Neural progenitor cell (in vitro differentiated cells): ENCODE measurements around the gene SPIN1. TPM values are rescaled to one million over a fixed set of nuclear protein-coding genes. Genes with fewer than 3 reads are reported as not detected.

Source experiments
- DNase-seq: peaks from one replicate; pipeline ENCODE4 v3.0.0-alpha.2; 2016; ENCODE audit warnings: low spot score
- H2AFZ ChIP-seq: fragments of 200-600 bp; sonication (generic); replicated peaks from 2 replicates; pipeline ENCODE4 v1.6.1; 2016; ENCODE audit warnings: antibody characterized with exemption
- H3F3A ChIP-seq: fragments of 200-600 bp; sonication (generic); 2 replicates; pipeline ENCODE4 v1.6.1; 2016; ENCODE audit warnings: antibody characterized with exemption, low read depth
- H3K27ac ChIP-seq: fragments of 200-600 bp; sonication (generic); 2 replicates; pipeline ENCODE4 v1.5.1; 2016; ENCODE audit warnings: mild to moderate bottlenecking
- H3K27me3 ChIP-seq: fragments of 200-600 bp; sonication (generic); 2 replicates; pipeline ENCODE4 v1.6.1; 2016; ENCODE audit warnings: mild to moderate bottlenecking, moderate library complexity
- H3K36me3 ChIP-seq: fragments of 200-600 bp; sonication (generic); 2 replicates; pipeline ENCODE4 v1.5.1; 2016
- H3K4me1 ChIP-seq: fragments of 200-600 bp; sonication (generic); 2 replicates; pipeline ENCODE4 v1.6.1; 2016; ENCODE audit warnings: mixed run types
- H3K4me2 ChIP-seq: fragments of 200-600 bp; sonication (generic); 2 replicates; pipeline ENCODE4 v1.6.1; 2016
- H3K4me3 ChIP-seq: fragments of 200-600 bp; sonication (generic); 2 replicates; pipeline ENCODE4 v1.5.1; 2016
- H3K79me2 ChIP-seq: fragments of 200-600 bp; sonication (generic); 2 replicates; pipeline ENCODE4 v1.6.1; 2016; ENCODE audit warnings: low read depth
- H3K9ac ChIP-seq: fragments of 200-600 bp; sonication (generic); 2 replicates; pipeline ENCODE4 v1.6.1; 2016
- H3K9me3 ChIP-seq: fragments of 200-600 bp; sonication (generic); 2 replicates; pipeline ENCODE4 v1.5.1; 2016; ENCODE audit warnings: low read depth
- H4K20me1 ChIP-seq: fragments of 200-600 bp; sonication (generic); 2 replicates; pipeline ENCODE4 v1.6.1; 2016; ENCODE audit warnings: low read depth
- H3K27ac Mint-ChIP-seq: 3 replicates; pipeline ENCODE4 v1.8.0; 2021; ENCODE audit warnings: mixed read lengths
- H3K27me3 Mint-ChIP-seq: 2 replicates; pipeline ENCODE4 v1.8.0; 2022; ENCODE audit warnings: low read depth, mild to moderate bottlenecking, inconsistent platforms, moderate library complexity, mixed read lengths; ENCODE audit not compliant: insufficient read depth
- H3K36me3 Mint-ChIP-seq: 3 replicates; pipeline ENCODE4 v1.8.0; 2021; ENCODE audit warnings: mixed read lengths
- H3K4me1 Mint-ChIP-seq: 3 replicates; pipeline ENCODE4 v1.8.0; 2021; ENCODE audit warnings: mixed read lengths
- H3K4me3 Mint-ChIP-seq: 3 replicates; pipeline ENCODE4 v1.8.0; 2021; ENCODE audit warnings: mild to moderate bottlenecking, moderate library complexity, mixed read lengths
- H3K9me3 Mint-ChIP-seq: 3 replicates; pipeline ENCODE4 v1.8.0; 2020; ENCODE audit warnings: mixed read lengths
- CTCF ChIP-seq: fragments of 200-600 bp; sonication (generic); IDR thresholded peaks from 2 replicates; pipeline ENCODE4 v1.5.1; 2017; ENCODE audit warnings: antibody characterized with exemption, mild to moderate bottlenecking
- EZH2 ChIP-seq: fragments of 200-600 bp; sonication (generic); IDR thresholded peaks from 2 replicates; pipeline ENCODE4 v1.6.1; 2017; ENCODE audit warnings: antibody characterized with exemption, mild to moderate bottlenecking, moderate library complexity
- EZH2phosphoT487 ChIP-seq: fragments of 200-600 bp; sonication (generic); IDR thresholded peaks from 2 replicates; pipeline ENCODE4 v1.6.1; 2017; ENCODE audit warnings: antibody characterized with exemption
- total RNA-seq: library from RNA; depleted of rRNA; stranded (reverse); fragments of >200 nt; gene quantifications from 2 replicates; pipeline ENCODE4 v1.2.3, GENCODE V29; 2015; ENCODE audit warnings: low replicate concordance

Gene SPIN1
- total RNA-seq, 1 donor from 2014 or later = 101 TPM

- Histone ChIP-seq H3K4me3 (no peak overlapping the region), H2AFZ (no peak overlapping the region), H3K27ac (no peak overlapping the region), H3K9ac (no peak overlapping the region), H4K20me1 (peaks cover 100% of the 10 kb centered on the region), H3F3A (peaks cover 14% of the 10 kb centered on the region), H3K4me2 (peak overlapping the region; percentile 4), H3K36me3 (no peaks in the 10 kb centered on the region), H3K27me3 (no peaks in the 10 kb centered on the region), H3K4me1 (peaks cover 17% of the 10 kb centered on the region), H3K79me2 (peaks cover 100% of the 10 kb centered on the region), H3K9me3 (no peaks in the 10 kb centered on the region)
- peak; percentile 63 for DNase-seq
- Mint-ChIP-seq H3K4me3 (no peak overlapping the region), H3K27ac (no peak overlapping the region), H3K9me3 (peaks cover 57% of the 10 kb centered on the region), H3K36me3 (peaks cover 62% of the 10 kb centered on the region), H3K4me1 (peaks cover 8% of the 10 kb centered on the region), H3K27me3 (no peaks in the 10 kb centered on the region)
- TF ChIP-seq CTCF (no peak), EZH2phosphoT487 (peak; percentile 51)
Observed at GRCh38 chr9:88421348-88421747, 33.1 kb downstream of the SPIN1 start.

GRCh38 chr9:88425538-88425950, 37.3 kb downstream of the SPIN1 start:
- peaks cover 11% of the 10 kb centered on the region for H3K4me1 Mint-ChIP-seq
- no peaks in the 10 kb centered on the region for H3K27me3 Mint-ChIP-seq
- Histone ChIP-seq H3K4me1 (peaks cover 15% of the 10 kb centered on the region), H3F3A (peaks cover 4% of the 10 kb centered on the region), H3K4me3 (no peak overlapping the region), H2AFZ (no peak overlapping the region), H3K36me3 (no peaks in the 10 kb centered on the region), H3K79me2 (peaks cover 100% of the 10 kb centered on the region), H4K20me1 (peaks cover 92% of the 10 kb centered on the region), H3K9ac (no peak overlapping the region), H3K27ac (no peak overlapping the region), H3K27me3 (no peaks in the 10 kb centered on the region), H3K9me3 (no peaks in the 10 kb centered on the region), H3K4me2 (no peak overlapping the region)
- H3K27ac Mint-ChIP-seq = no peak overlapping the region
- no peak for DNase-seq
- no peak overlapping the region for H3K4me3 Mint-ChIP-seq
- peaks cover 40% of the 10 kb centered on the region for H3K36me3 Mint-ChIP-seq
- TF ChIP-seq CTCF (no peak), EZH2phosphoT487 (no peak), EZH2 (no peak)
- peaks cover 23% of the 10 kb centered on the region for H3K9me3 Mint-ChIP-seq

GRCh38 chr9:88426651-88427050, 38.4 kb downstream of the SPIN1 start:
- Histone ChIP-seq H3K79me2 (peaks cover 100% of the 10 kb centered on the region), H3K4me1 (peaks cover 9% of the 10 kb centered on the region), H4K20me1 (peaks cover 84% of the 10 kb centered on the region), H3K4me3 (no peak overlapping the region), H3K27ac (no peak overlapping the region), H3K9ac (no peak overlapping the region), H3K9me3 (no peaks in the 10 kb centered on the region), H2AFZ (no peak overlapping the region), H3K36me3 (no peaks in the 10 kb centered on the region), H3K27me3 (no peaks in the 10 kb centered on the region), H3K4me2 (no peak overlapping the region), H3F3A (no peaks in the 10 kb centered on the region)
- Mint-ChIP-seq H3K9me3 (peaks cover 12% of the 10 kb centered on the region), H3K27ac (no peak overlapping the region), H3K4me1 (peaks cover 11% of the 10 kb centered on the region), H3K4me3 (no peak overlapping the region), H3K27me3 (no peaks in the 10 kb centered on the region), H3K36me3 (peaks cover 29% of the 10 kb centered on the region)
- DNase-seq = no peak
- TF ChIP-seq EZH2 (no peak), EZH2phosphoT487 (no peak), CTCF (no peak)
